Neural progenitor cell (in vitro differentiated cells): ENCODE results near the gene GRIN2A.

ENCODE experiments used
- CTCF ChIP-seq: fragments of 200-600 bp; sonication (generic); IDR thresholded peaks from 2 replicates; pipeline ENCODE4 v1.5.1; 2017; ENCODE audit warnings: antibody characterized with exemption, mild to moderate bottlenecking
- EZH2 ChIP-seq: fragments of 200-600 bp; sonication (generic); IDR thresholded peaks from 2 replicates; pipeline ENCODE4 v1.6.1; 2017; ENCODE audit warnings: antibody characterized with exemption, mild to moderate bottlenecking, moderate library complexity

- no peak for TF ChIP-seq CTCF
- TF ChIP-seq EZH2, result no peak
Observed at GRCh38 chr16:10213748-10214147, 31.5 kb upstream of the GRIN2A start.
